NCI-H2196 (cell line): ENCODE results near the gene ANGEL2.
"Not testable (repeated sequence)": the region's sequence is repeated elsewhere in the genome, so short reads cannot be mapped to it uniquely, and the experiment has no call there.

Experiments
- DNase-seq: peaks from one replicate; lab custom pipeline; 2025; ENCODE audit not compliant: unreplicated experiment; lab: John Stamatoyannopoulos, UW

Gene ANGEL2, protein sequence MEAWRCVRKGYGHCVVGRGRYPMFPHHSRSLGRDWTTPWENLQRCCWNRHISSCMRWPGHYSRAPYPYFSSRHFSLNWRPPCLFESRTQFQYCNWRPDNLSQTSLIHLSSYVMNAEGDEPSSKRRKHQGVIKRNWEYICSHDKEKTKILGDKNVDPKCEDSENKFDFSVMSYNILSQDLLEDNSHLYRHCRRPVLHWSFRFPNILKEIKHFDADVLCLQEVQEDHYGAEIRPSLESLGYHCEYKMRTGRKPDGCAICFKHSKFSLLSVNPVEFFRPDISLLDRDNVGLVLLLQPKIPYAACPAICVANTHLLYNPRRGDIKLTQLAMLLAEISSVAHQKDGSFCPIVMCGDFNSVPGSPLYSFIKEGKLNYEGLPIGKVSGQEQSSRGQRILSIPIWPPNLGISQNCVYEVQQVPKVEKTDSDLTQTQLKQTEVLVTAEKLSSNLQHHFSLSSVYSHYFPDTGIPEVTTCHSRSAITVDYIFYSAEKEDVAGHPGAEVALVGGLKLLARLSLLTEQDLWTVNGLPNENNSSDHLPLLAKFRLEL

DNA sequence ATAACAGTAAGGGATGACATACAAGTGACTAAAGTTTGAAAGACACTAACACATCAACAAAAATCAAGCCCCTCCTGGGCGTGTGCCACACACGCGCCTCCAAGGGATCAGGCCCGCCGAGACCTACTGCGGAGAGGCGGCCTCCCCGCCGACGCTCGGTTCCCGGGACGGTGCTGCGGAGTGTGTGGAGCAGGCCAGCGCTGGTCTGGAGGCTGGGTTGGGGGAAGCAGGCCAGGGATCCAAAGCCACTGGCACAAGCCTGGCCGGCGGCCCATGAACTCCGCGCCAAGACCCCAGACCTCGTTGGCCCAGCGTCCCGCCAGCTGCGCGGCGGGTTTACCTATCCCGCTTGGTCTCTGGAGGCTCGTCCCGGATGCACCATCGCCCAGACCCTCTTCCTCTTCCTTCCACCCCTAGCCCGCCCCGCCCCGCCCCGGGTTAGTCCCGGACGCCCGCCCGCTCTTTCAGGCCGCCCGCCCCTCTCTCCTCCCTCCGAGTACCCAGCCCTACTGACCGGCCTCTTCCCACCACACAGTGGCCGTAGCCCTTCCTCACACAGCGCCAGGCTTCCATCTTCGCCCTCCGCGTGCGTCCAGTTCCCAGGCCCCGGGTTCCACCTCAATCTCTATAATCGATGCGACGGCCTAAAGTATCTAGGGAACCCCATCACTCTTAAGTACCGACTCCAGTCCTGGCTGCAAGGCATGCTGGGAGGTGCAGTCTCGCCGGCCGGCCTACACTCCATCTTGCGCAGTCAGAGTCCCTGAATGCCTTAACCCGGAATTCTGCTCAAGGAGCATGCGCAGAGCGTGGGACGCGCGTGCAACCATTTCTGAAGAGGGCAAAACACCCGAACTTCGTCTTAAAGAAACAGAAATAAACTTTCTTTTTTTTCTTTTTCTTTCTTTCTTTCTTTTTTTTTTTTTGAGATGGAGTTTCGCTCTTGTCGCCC is at the start of gene ANGEL2:
ANGEL2 (minus strand) TSS at position 769 of the 952 bp plus-strand sequence; CDS start at position 573, 196 bp downstream.
- peak; percentile 95 for DNase-seq

DNA sequence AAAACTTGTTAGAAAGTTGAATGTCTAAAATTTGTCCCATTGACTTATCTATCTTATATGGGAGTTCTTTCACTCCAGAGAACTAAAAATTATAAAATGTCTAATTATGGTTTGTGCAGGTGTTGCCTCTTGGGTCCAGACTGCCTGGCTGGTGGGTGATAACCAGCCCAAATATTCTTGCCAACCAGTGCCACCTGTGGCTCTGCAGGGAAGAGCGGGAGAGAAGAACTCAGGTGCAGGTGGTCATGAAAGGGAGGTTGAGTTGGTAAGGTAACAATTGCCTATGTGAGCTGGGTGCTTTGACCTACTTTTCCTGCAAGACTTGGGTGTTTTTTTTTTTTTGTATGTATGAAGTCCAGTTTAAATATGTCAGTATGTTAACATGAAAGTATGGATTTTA is 45.6 kb upstream of the ANGEL2 start:
- DNase-seq, result no peak

DNA sequence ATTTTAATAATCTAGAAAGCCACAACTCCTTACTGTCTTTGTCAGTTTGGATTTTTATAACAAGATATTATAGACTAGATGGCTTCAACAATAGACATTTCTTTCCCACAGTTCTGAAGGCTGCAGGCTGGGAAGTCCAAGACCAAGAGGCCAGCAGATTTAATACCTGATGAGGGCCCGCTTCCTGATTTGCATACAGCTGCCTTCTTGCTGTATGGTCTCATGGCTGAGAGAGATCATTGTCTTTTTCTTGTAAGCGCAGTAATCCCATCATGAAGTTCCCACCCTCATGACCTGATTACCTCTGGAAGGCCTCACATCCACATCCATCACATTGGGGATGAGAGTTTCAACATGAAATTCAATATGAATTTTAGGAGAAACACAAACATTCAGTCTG is 45.2 kb upstream of the ANGEL2 start:
- no peak for DNase-seq

DNA sequence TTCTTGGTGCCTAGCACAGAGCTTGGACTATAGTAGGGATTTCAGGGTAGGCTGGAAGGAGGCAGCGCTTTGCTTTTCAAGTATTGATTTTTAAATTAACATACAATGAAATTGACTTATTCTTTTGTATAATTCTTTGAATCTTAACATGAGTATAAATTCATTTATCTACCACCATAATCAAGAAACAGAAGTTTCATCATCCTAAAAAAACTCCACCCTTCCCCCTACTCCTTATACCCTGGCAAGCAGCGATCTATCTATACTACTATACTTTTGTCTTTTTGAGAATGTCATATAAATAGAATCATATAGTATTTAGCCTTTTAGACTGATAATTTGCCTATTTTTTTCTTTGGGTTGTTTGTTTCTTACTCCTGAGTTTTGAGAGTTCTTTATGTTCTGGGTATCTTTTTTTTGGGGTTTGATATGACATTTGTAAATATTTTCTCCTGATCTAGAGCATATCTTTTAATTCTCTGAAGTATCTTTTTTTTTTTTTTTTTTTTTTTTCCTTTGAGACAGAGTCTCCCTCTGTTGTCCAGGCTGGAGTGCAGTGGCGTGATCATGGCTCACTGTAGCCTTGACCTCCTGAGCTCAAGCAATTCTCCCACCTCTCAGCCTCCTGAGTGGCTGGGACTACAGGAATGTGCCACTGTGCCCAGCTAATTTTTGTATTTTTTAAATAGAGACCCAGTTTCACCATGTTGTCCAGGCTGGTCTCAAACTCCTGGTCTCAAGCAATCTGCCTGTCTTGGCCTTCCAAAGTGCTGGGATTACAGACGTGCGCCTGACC is 41.8 kb upstream of the ANGEL2 start:
- DNase-seq, result no peak

DNA sequence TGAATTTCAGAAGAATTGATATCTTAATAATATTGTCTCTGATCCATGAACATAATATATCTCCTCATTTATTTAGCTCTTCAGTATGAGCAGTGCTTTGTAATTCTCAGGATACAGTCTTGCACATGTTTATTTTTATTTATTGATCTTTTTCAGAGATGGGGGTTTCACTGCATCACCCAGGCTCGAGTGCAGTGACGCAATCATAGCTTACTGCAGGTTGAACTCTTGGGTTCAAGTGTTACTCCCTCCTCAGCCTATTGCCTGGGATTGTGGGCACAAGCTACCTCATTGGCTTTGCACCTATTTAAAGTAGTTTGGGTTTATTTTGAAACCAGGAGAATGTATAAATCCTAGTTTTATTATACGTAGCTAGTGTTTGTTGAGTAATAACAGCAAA is 40.1 kb upstream of the ANGEL2 start:
- no peak for DNase-seq

DNA sequence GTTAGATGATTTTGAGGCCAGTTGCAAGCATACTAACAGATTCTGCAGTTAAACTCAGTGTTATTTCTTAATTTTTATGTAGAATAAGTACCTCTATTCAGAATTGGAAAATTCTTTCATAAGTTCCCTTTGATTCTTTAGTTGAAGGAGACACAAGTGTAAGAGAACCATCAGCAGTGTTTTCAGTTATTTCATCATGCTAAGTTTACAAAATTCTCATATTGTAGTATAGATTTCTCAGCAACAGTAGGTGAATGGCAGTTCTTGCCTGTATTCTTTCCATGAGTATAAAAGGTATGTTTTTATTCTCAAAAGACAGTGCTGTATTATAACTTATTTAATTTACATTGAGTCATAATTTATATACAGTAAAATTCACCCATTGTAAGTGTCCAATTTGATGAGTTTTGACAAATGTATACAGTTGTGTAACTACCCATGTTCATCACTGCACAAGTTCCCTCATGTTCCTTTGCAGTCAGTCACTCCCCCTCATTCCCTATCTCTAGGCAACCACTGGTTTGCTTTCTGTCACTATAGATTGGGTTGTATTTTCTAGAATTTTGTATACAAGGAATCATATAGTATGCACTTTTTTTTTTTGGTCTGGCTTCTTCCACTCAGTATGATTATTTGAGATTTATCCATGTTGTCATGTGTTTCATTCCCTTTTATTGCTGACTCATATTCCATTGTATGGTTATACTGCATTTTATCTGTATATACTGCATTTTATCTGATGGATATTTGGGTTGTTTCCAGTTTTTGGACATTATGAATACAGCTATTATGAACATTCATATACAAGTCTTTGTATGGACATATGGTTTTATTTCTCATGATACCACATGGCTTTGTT is 39.3 kb upstream of the ANGEL2 start:
- no peak for DNase-seq

DNA sequence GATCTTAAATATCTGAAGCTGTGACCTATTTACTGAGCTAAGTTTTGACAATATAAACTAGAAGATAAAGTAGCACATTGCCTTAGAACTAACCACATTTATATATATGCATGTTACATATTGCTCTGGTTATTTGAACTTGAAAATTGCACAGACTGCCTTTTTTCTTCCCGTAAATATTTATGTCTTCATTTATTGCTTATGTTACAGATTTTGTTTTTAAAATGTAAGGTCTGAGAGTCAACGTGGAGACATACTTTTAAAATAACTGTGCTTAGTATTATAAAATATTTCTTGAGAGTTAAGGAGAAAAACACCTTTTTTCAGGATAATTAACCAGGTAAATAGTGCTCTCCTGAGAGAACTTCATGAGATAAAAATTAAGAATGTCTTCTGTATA is 38.5 kb upstream of the ANGEL2 start:
- DNase-seq, result no peak

DNA sequence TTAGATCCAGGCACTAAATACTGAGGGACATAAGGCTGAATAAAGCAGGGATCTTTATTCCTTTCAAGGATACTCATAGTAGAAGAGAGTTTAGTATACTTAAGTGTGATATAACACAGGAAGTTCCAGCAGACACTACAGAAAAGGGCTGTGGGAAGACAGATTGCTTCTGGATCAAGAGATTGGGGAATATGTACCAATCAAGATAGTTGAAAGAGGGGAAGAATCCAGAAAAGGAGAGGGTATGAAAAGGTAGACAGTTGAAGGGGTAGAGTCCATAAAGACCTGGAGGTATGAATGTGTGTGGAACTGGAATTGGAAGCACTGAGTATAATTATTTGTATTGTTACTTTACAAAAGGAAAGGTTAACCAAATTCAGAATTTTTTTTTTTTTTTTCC is 37.8 kb upstream of the ANGEL2 start:
- DNase-seq, result no peak

DNA sequence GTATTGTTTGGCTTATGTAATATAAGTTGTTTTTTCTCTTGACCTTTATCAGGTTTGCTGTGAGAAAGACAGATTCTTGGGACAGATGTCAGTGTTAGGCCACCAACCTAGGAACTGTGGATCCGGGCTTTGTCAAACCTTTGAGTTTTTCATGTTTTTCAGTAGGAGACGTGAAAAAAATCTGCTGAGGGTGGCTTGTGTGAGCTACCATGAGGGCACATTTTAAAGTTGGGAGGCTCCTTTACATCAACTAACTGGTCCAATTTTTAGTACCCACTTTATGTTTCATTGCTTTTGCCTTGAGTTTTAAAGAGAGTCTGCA is 36.2 kb upstream of the ANGEL2 start:
- no peak for DNase-seq

DNA sequence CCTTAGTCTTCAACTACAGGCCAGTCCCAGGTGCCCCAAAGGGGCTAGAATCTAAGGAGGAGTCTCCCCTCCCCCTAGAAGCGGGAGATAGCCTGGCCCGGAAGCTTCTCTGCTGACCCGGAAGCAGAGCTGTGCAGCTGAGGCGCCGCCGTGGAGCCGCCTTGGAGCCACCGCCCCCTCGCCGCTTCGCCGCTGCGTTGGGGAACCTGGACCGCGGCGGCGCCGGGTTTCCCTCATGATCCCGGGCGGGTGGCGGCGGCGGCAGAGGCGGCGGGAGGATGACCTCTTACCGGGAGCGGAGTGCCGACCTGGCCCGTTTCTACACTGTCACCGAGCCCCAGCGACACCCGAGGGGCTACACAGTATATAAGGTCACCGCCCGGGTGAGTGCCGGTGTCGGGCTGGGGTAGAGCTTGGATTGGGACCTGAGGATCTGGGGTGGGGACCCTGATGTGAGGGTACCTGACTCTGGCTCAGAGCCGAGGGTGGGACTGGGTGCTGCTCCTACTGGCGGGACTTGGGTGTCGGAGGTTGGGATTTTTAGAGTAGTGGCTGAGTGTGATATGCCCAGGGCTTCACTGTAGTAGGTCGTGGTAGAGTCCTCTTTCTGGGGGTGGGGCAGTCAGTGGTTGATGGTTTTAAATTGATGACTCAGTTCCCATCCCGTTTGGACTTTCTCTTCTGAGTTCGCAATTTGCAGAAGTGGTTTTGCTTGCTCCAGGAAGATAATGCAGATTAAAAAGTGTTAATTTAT is 35.6 kb upstream of the ANGEL2 start, which contains the start of gene RPS6KC1:
RPS6KC1 (plus strand) TSS at position 115 of the 754 bp plus-strand sequence; CDS start at position 279, 164 bp downstream.
- peak; percentile 91 for DNase-seq

DNA sequence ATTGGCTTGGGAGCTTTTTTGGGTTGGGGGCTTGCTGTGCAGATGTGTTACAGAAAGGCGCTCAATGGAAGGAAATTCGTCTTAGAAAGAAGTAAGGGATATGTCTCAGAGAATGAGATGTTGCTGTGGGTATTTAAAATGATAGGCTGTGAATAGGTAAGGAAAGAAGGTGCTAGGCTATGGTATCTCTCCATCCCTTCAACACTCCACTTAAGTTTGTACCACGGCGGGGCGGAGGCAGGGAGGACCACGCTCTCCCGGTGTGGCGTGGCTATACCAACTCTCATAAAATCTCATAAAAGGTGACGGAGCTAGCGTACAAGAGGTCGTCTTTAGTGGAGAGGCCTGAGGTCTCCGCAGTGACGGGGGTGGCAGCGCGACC is 35.1 kb upstream of the ANGEL2 start:
- no peak for DNase-seq

DNA sequence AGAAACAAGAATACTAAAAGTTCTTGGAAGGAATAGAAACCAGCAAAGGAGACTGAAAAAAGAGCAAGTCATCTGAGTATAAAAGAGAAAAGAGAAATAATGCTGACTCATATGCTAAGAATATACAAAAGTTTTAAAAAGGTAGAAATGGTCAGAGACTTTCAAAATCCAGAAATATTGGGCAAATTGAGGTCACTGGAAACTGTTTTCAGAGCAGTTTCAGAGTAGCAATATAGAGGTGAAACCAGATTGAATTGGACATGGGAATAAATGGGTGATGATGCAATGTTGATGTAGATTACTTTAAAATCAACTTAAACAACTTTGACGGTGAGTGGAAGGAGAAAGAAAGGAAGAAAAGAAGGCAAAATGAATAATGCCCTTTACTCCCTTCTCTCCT is 33.6 kb upstream of the ANGEL2 start:
- no peak for DNase-seq

DNA sequence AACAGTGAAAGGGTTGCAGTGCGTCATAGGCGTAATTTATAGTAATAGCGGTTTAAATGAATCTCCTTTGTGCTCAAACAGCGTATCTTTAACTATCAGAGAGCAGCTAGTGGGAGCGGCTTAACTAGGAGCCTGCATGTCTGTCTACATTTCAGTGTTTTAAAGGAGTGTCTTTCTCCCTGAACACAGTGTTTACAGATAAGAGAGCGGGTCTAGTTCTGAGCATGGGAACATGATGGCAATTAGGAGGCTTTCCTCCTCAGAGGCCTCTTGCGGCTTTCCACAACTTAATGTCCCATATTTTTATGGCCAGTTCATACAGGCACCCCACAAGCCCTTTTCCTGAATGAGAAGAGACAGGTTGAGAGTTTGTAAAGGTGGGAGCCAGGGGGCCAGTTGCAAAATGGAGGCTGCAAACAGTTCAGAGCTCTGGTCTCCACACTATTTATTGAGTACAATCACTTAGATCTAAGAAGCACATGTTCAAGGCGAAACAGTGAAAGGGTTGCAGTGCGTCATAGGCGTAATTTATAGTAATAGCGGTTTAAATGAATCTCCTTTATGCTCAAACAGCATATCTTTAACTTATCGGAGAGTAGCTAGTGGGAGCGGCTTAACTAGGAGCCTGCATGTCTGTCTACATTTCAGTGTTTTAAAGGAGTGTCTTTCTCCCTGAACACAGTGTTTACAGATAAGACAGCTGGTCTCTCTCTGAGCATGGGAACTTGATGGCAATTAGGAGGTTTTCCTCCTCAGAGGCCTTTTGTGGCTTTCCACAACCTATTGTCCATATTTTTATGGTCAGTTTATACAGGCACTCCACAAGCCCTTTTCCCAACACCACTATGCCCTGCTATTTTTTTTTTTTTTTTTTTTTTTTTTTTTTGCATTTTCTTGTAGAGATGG is 29.9 kb upstream of the ANGEL2 start:
- not testable (repeated sequence) for DNase-seq

DNA sequence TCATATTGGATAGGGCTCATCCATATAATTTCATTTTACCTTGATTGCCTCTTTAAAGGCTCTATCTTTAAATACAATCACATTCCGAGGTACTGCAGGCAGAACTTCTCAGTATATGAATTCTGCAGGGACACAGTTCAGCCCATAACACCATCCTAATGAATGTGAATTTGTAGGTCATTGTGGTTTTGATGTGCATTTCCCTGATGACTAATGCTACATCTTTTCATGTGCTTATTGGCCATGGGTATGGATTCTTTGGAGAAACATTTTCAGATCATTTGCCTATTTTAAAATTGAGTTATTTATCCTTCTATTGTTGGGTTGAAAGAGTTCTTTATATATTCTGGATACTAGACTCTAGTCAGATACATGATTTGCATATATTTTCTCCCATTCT is 25.8 kb upstream of the ANGEL2 start:
- no peak for DNase-seq

DNA sequence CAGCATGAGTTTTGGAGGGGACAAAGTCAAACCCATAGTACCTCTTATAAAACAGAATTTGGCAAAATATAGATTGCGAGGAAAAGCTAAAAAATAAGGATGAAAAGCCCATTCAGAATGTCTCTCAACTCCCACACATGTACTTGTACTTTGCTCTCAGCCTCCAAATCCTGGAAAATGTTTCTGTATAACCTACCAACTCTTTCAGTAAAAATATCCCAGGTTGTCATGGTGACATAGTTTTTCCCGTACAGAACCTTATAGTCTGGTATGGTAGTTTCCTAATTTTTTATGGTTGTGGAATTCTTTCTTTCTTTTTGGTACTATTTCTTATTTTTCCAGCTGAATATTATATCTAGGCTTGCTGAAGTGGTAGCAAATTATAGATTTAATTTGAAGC is 19.9 kb upstream of the ANGEL2 start:
- DNase-seq, result no peak

DNA sequence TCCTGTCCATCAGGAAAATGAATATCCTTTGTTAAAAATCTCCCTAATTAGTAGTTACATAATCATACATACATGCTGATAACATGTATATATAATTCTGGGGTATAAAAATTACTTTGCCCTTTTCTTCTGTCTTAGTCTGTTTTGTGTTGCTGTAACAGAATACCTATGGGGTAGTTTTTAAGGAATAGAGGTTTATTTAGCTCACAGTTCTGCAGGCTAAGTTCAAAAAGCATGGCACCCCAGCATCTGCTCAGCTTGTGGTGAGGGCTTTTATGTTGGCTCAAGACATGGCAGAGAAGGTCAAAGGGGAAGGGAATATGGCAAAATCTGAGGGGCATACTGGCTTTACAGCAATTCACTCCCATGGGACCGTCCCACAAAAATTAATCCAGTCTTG is 19.0 kb upstream of the ANGEL2 start:
- DNase-seq, result no peak

DNA sequence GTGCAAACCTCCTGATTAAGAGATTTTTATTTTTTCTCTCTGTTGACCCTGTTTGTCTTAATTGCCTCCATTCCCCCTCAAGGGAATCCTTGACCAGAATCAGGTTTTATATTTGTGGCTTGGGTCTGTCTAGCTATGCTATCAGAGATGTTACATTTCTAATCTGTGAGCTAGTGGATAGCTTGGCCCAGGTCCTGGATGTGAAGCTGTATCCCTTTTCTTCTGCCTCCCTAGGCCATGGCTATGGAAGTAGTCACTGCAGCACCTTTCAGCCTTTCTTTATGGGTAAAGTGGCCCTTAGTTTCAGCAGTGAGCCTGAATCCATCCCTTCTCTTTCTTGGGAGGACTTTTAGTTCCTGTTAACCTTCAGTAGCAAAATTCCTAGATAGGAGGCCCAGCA is 17.0 kb upstream of the ANGEL2 start:
- no peak for DNase-seq

DNA sequence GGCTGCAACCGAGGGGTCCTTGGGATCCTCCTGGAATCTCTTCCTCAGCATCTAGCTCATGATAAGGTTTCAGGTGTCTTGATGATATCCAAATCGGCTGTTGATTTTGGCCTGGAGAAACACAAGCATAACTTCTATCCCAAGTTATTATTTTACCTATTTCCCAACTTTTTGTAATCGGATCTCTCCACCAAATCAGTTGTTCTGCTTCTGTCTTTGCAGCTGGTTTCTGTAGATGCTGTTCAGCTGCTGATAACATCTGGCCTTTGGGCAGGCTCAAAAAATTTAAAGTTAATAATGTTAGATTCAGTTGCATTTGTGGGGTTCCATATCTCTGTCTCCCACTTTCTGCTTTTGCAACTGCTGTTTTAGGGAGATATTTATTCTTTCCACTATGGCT is 11.4 kb upstream of the ANGEL2 start:
- not testable (repeated sequence) for DNase-seq
